Lung (tissue), 12 donors: ENCODE measurements around the gene ATG4A. TPM values are rescaled to one million over a fixed set of nuclear protein-coding genes. Genes with fewer than 3 reads are reported as not detected.

ENCODE experiments used
- ATAC-seq: fragments of 200-7000 bp; cut with Tn5 transposase; one replicate; pipeline ENCODE4 v1.9.1; 2020; ENCODE audit warnings: moderate number of reproducible peaks; ENCODE audit not compliant: insufficient read depth, low FRiP score
- DNase-seq, 3 donors: peaks; one replicate each; pipeline ENCODE4 v3.0.0-alpha.2; 2013 to 2017
- H3K27ac ChIP-seq, 2 donors: one replicate each; pipeline ENCODE4 v1.5.1; 2013; ENCODE audit warnings: mild to moderate bottlenecking in 2 of 2, moderate library complexity in 2 of 2, control low read depth in 1 of 2, inconsistent platforms in 1 of 2, low read depth in 1 of 2, low read length in 1 of 2
- H3K27me3 ChIP-seq, 3 donors: one replicate each; pipeline ENCODE4 v1.5.1; 2013; ENCODE audit warnings: low read length in 2 of 3; ENCODE audit not compliant: control insufficient read depth in 3 of 3, insufficient read depth in 3 of 3
- H3K36me3 ChIP-seq, 4 donors: one replicate each; pipeline ENCODE4 v1.5.1; 2013; ENCODE audit warnings: low read length in 4 of 4, mild to moderate bottlenecking in 1 of 4, moderate library complexity in 1 of 4; ENCODE audit not compliant: control insufficient read depth in 4 of 4, insufficient read depth in 4 of 4
- H3K4me1 ChIP-seq, 5 donors: one replicate each; pipeline ENCODE4 v1.5.1; 2013; ENCODE audit warnings: low read length in 5 of 5, mild to moderate bottlenecking in 2 of 5, moderate library complexity in 1 of 5; ENCODE audit not compliant: control insufficient read depth in 5 of 5, insufficient read depth in 5 of 5
- H3K4me3 ChIP-seq: one replicate; pipeline ENCODE4 v1.5.1; 2013; ENCODE audit warnings: mild to moderate bottlenecking, control low read depth, moderate library complexity
- H3K9ac ChIP-seq, 2 donors: one replicate each; pipeline ENCODE4 v1.5.1; 2013; ENCODE audit warnings: low read length in 2 of 2, control low read depth in 1 of 2; ENCODE audit not compliant: insufficient read depth in 1 of 2
- H3K9me3 ChIP-seq, 4 donors: one replicate each; pipeline ENCODE4 v1.5.1; 2013; ENCODE audit warnings: low read length in 3 of 4, mild to moderate bottlenecking in 1 of 4, moderate library complexity in 1 of 4; ENCODE audit not compliant: control insufficient read depth in 4 of 4, insufficient read depth in 3 of 4
- CTCF ChIP-seq: IDR thresholded peaks from 2 replicates; pipeline ENCODE4 v1.5.1; 2012; ENCODE audit warnings: mild to moderate bottlenecking; ENCODE audit errors: control extremely low read depth, extremely low read depth
- WGBS, 2 donors: extraction: QIAGEN DNeasy Blood & Tissue Kit; methylation state at CpG; one replicate each; pipeline ENCODE4 v1.1.7; 2013; 5-methylcytosine and 5-hydroxymethylcytosine counted together
- polyA plus RNA-seq, 2 donors: library from polyadenylated mRNA; stranded (reverse); fragments of 200-250 nt; gene quantifications; one replicate each; pipeline ENCODE4 v1.2.1, GENCODE V29; 2013
- total RNA-seq, 2 donors: library from RNA; depleted of rRNA in 1 of 2; stranded (reverse); fragments of >200 nt in 1 of 2; gene quantifications; one replicate each; pipeline ENCODE4 v1.2.1, GENCODE V29; 2014 to 2021
- donor health status: control.
- donor health status: control.
- donor health status: Bipolar disorder and iron deficiency.
- donor health status: healthy.
- donor health status: DM: yes; HTN: yes; CAD: no.

The ATG4A gene
- total and polyA plus RNA-seq, 4 donors, result 12.5 to 14.9 (median 14.1) TPM

DNA sequence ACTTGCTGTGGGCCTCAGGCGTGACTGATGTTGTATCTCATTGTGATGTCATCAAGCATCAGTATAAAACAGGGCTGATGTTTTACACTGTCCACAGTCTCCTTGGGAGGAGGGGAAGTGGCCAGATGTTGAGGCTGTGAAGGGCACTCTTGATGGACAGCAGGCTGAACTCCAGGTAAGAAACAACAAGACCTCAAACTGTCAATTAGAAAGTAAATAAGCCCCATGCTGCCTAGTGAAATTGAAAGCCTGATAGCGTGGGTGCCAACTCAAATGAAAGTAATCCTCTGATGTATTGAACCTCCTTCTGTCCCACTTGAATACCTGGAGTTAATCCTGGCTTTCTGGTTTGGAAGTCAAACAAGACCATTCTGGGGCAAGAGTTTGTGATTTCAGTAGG lies 27.0 kb upstream of the ATG4A start:
- H3K27me3 ChIP-seq, result peaks cover 5 to 59% (median 15%) of the 10 kb centered on the region in 3 donors
- no peak overlapping the region for H3K27ac ChIP-seq
- H3K4me1 ChIP-seq, result no peaks in the 10 kb centered on the region
- no peak for DNase-seq
- TF ChIP-seq CTCF, result no peak
- H3K9me3 ChIP-seq, result no peaks in the 10 kb centered on the region
- no peak for ATAC-seq
- no peaks in the 10 kb centered on the region for H3K36me3 ChIP-seq
- WGBS, 2 donors, result 74 to 77% methylated on average over 2 of the region's 2 CpGs
- H3K9ac ChIP-seq, result no peak overlapping the region
- no peak overlapping the region for H3K4me3 ChIP-seq

- H3K27me3 ChIP-seq, result peaks cover 5 to 53% (median 16%) of the 10 kb centered on the region in 3 donors
- H3K9me3 ChIP-seq, result no peaks in the 10 kb centered on the region
- 38 to 60% methylated on average over 1 of the region's 1 CpG for WGBS, 2 donors
- no peak overlapping the region for H3K4me3 ChIP-seq
- H3K9ac ChIP-seq, result no peak overlapping the region
- no peaks in the 10 kb centered on the region for H3K4me1 ChIP-seq
- no peak for TF ChIP-seq CTCF
- ATAC-seq, result no peak
- DNase-seq, result no peak
- H3K36me3 ChIP-seq, result no peaks in the 10 kb centered on the region
- H3K27ac ChIP-seq, result no peak overlapping the region
These were observed 23.5 kb upstream of the ATG4A start for GRCh38 chrX:108068121-108068520.

- no peak for TF ChIP-seq CTCF
- Histone ChIP-seq H3K4me1 (no peaks in the 10 kb centered on the region), H3K36me3 (no peaks in the 10 kb centered on the region), H3K4me3 (no peak overlapping the region), H3K27ac (no peak overlapping the region), H3K27me3 (peaks cover 5 to 65% (median 13%) of the 10 kb centered on the region in 3 donors), H3K9me3 (no peaks in the 10 kb centered on the region), H3K9ac (no peak overlapping the region)
- WGBS, 2 donors, result 49 to 93% methylated on average over 4 of the region's 4 CpGs
- ATAC-seq (no peak), DNase-seq (no peak)
These were observed 20.7 kb upstream of the ATG4A start for GRCh38 chrX:108070891-108071290.

- H3K36me3 ChIP-seq, result no peaks in the 10 kb centered on the region
- DNase-seq (no peak), ATAC-seq (no peak)
- H3K9ac ChIP-seq, result no peak overlapping the region
- no peaks in the 10 kb centered on the region for H3K9me3 ChIP-seq
- no peak for TF ChIP-seq CTCF
- H3K4me1 ChIP-seq, result no peaks in the 10 kb centered on the region
- 87 to 100% methylated on average over 1 of the region's 1 CpG for WGBS, 2 donors
- H3K4me3 ChIP-seq, result no peak overlapping the region
- peaks cover 5 to 63% (median 13%) of the 10 kb centered on the region in 3 donors for H3K27me3 ChIP-seq
- H3K27ac ChIP-seq, result no peak overlapping the region
These were observed 20.0 kb upstream of the ATG4A start for GRCh38 chrX:108071578-108071977.
